Measurements from ENCODE around the gene TMPRSS4.

Gene TMPRSS4

GRCh38 chr11:118152020-118152551 lies 75.2 kb downstream of the TMPRSS4 start:
- Histone ChIP-seq H3K4me3 (ENCODE audit: low read length) (no peak overlapping the region), H3K27me3 (replicated peaks; ENCODE audit: insufficient read depth, low read length) (peaks cover 79% of the 10 kb centered on the region), H4K20me1 (ENCODE audit: insufficient read depth, low read length) (no peaks in the 10 kb centered on the region), H3K4me1 (ENCODE audit: low read length) (no peaks in the 10 kb centered on the region; the same call in 1 of the 2 replicates), H3K9me2 (replicated peaks; ENCODE audit: insufficient read depth, low read length) (no peaks in the 10 kb centered on the region), H2AFZ (ENCODE audit: low read length) (no peak overlapping the region), H3F3A (ENCODE audit: insufficient read depth, low read length) (no peaks in the 10 kb centered on the region), H3K79me2 (ENCODE audit: low read length) (no peaks in the 10 kb centered on the region), H3K4me2 (ENCODE audit: low read depth, low read length) (no peak overlapping the region), H3K9me3 (replicated peaks; ENCODE audit: insufficient read depth, low read length) (no peaks in the 10 kb centered on the region), H3K9ac (ENCODE audit: low read length) (no peak overlapping the region), H3K27ac (ENCODE audit: low read length) (no peak overlapping the region), H3K36me3 (replicated peaks; ENCODE audit: insufficient read depth, low read length) (no peaks in the 10 kb centered on the region)
- DNase-seq: no peak
- TF ChIP-seq EZH2phosphoT487 (IDR thresholded peaks at IDR 0.05; ENCODE audit: low read length) (no peak), CTCF (IDR thresholded peaks at IDR 0.05; ENCODE audit: low read length) (no peak), EZH2 (optimal IDR thresholded peaks at IDR 0.05; ENCODE audit: low read depth, low read length) (no peak)

- H3K9me3 ChIP-seq (replicated peaks; ENCODE audit: insufficient read depth, low read length): no peaks in the 10 kb centered on the region
- no peak for TF ChIP-seq CTCF (IDR thresholded peaks at IDR 0.05; ENCODE audit: low read length)
- TF ChIP-seq EZH2 (optimal IDR thresholded peaks at IDR 0.05; ENCODE audit: low read depth, low read length): peak; percentile 97
- TF ChIP-seq EZH2phosphoT487 (IDR thresholded peaks at IDR 0.05; ENCODE audit: low read length): no peak
- H3K9me2 ChIP-seq (replicated peaks; ENCODE audit: insufficient read depth, low read length): no peaks in the 10 kb centered on the region
- H2AFZ ChIP-seq (ENCODE audit: low read length): no peak within 1 kb of the TSS
- peak within 1 kb of the TSS; percentile 30; the same call in 1 of the 2 replicates for H3K4me2 ChIP-seq (ENCODE audit: low read depth, low read length)
- H3K36me3 ChIP-seq (replicated peaks; ENCODE audit: insufficient read depth, low read length): no peaks in the 10 kb centered on the region
- peaks cover 86% of the 10 kb centered on the region for H3K27me3 ChIP-seq (replicated peaks; ENCODE audit: insufficient read depth, low read length)
- H3K4me1 ChIP-seq (ENCODE audit: low read length): no peaks in the 10 kb centered on the region; the same call in 1 of the 2 replicates
- H3F3A ChIP-seq (ENCODE audit: insufficient read depth, low read length): no peaks in the 10 kb centered on the region
- H3K9ac ChIP-seq (ENCODE audit: low read length): no peak within 1 kb of the TSS
- H3K79me2 ChIP-seq (ENCODE audit: low read length): no peaks in the 10 kb centered on the region
- H3K27ac ChIP-seq (ENCODE audit: low read length): no peak within 1 kb of the TSS
- no peaks in the 10 kb centered on the region for H4K20me1 ChIP-seq (ENCODE audit: insufficient read depth, low read length)
- no peak within 1 kb of the TSS for H3K4me3 ChIP-seq (ENCODE audit: low read length)
- no peak for DNase-seq
Measured at GRCh38 chr11:118152552-118153471, 75.9 kb downstream of the TMPRSS4 start, which contains the start of gene SCN4B. Gene SCN4B (minus strand): TSS chr11:118152823. CDS start chr11:118152673, 150 bp downstream.

DNA sequence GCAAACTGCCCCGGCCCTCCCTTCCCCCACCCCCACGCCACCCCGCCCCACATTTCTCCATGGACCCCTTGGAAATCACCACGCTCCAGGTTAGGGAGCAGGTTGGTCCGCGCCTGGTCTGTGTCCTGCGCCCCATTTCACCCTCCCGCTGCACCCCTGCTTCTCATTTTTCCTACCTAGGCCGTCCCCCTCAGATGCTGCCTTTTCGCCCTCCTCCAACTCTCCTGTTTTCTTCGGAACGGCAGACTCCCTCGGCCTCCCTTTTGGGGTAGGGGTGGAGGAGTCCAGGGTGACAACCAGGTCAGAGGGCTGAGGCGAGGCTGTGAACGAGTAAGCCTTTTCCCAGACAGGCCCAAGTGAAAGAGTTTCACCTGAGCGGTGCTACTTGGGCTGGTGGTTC lies 76.6 kb downstream of the TMPRSS4 start:
- Histone ChIP-seq H3K9me3 (replicated peaks; ENCODE audit: insufficient read depth, low read length) (no peaks in the 10 kb centered on the region), H3K79me2 (ENCODE audit: low read length) (no peaks in the 10 kb centered on the region), H3K27me3 (replicated peaks; ENCODE audit: insufficient read depth, low read length) (peaks cover 93% of the 10 kb centered on the region), H2AFZ (ENCODE audit: low read length) (no peak overlapping the region), H3K9me2 (replicated peaks; ENCODE audit: insufficient read depth, low read length) (no peaks in the 10 kb centered on the region), H3K4me2 (ENCODE audit: low read depth, low read length) (no peak overlapping the region), H3F3A (ENCODE audit: insufficient read depth, low read length) (no peaks in the 10 kb centered on the region), H4K20me1 (ENCODE audit: insufficient read depth, low read length) (no peaks in the 10 kb centered on the region), H3K9ac (ENCODE audit: low read length) (no peak overlapping the region), H3K27ac (ENCODE audit: low read length) (no peak overlapping the region), H3K36me3 (replicated peaks; ENCODE audit: insufficient read depth, low read length) (no peaks in the 10 kb centered on the region), H3K4me3 (ENCODE audit: low read length) (no peak overlapping the region), H3K4me1 (ENCODE audit: low read length) (no peaks in the 10 kb centered on the region)
- TF ChIP-seq EZH2 (optimal IDR thresholded peaks at IDR 0.05; ENCODE audit: low read depth, low read length) (no peak), CTCF (IDR thresholded peaks at IDR 0.05; ENCODE audit: low read length) (no peak), EZH2phosphoT487 (IDR thresholded peaks at IDR 0.05; ENCODE audit: low read length) (no peak)
- DNase-seq: no peak
